Ishikawa (cell line): Measurements from ENCODE around the gene NPAS2.
A peak's percentile ranks its signal among the peaks of the same experiment; 100 is the strongest.

Experiments used
- CEBPB ChIP-seq: IDR thresholded peaks from 2 replicates; pipeline ENCODE4 v1.6.1; 2012
- CREB1 ChIP-seq: IDR thresholded peaks from 2 replicates; pipeline ENCODE4 v1.6.1; 2012; ENCODE audit warnings: low read depth
- EGR1 ChIP-seq: IDR thresholded peaks from 2 replicates; pipeline ENCODE4 v1.6.1; 2012
- EP300 ChIP-seq: IDR thresholded peaks from 2 replicates; pipeline ENCODE4 v1.6.1; 2012; ENCODE audit warnings: borderline replicate concordance
- FOXM1 ChIP-seq: IDR thresholded peaks from 2 replicates; pipeline ENCODE4 v1.6.1; 2012; ENCODE audit warnings: low read depth, borderline replicate concordance
- MAX ChIP-seq: IDR thresholded peaks from 2 replicates; pipeline ENCODE4 v1.6.1; 2012
- NFIC ChIP-seq: IDR thresholded peaks from 2 replicates; pipeline ENCODE4 v1.6.1; 2012
- RAD21 ChIP-seq: IDR thresholded peaks from 2 replicates; pipeline ENCODE4 v1.6.1; 2012; ENCODE audit warnings: low read depth
- REST ChIP-seq: IDR thresholded peaks from 2 replicates; pipeline ENCODE4 v1.6.1; 2012; ENCODE audit warnings: low read depth, mild to moderate bottlenecking
- TAF1 ChIP-seq: IDR thresholded peaks from 2 replicates; pipeline ENCODE4 v1.6.1; 2012; ENCODE audit warnings: low read depth, mild to moderate bottlenecking
- TCF12 ChIP-seq: IDR thresholded peaks from 2 replicates; pipeline ENCODE4 v1.6.1; 2012; ENCODE audit warnings: low read depth
- TEAD4 ChIP-seq: IDR thresholded peaks from 2 replicates; pipeline ENCODE4 v1.6.1; 2012
- USF1 ChIP-seq: IDR thresholded peaks from 2 replicates; pipeline ENCODE4 v1.6.1; 2012
- YY1 ChIP-seq: IDR thresholded peaks from 2 replicates; pipeline ENCODE4 v1.6.1; 2012; ENCODE audit warnings: low read depth
- ZBTB7A ChIP-seq: IDR thresholded peaks from 2 replicates; pipeline ENCODE4 v1.6.1; 2012; ENCODE audit warnings: low read depth

NPAS2 gene

GRCh38 chr2:100903534-100904258 lies 83.8 kb downstream of the NPAS2 start:
- TF ChIP-seq CEBPB (peak; percentile 54; the same call in 1 of the 2 replicates), TCF12 (no peak), MAX (no peak)

GRCh38 chr2:100905132-100905805 lies 85.3 kb downstream of the NPAS2 start:
- no peak for TF ChIP-seq MAX
- TF ChIP-seq YY1 = no peak
- TF ChIP-seq CEBPB = no peak
- TF ChIP-seq NFIC = no peak
- TF ChIP-seq CREB1 = no peak
- TF ChIP-seq FOXM1 = no peak
- TF ChIP-seq EGR1 = no peak
- no peak for TF ChIP-seq TAF1
- no peak for TF ChIP-seq RAD21
- no peak for TF ChIP-seq EP300
- TF ChIP-seq REST = no peak
- TF ChIP-seq TCF12 = no peak
- no peak for TF ChIP-seq TEAD4
- no peak for TF ChIP-seq ZBTB7A
- TF ChIP-seq USF1 = no peak

GRCh38 chr2:100906131-100906530 lies 86.2 kb downstream of the NPAS2 start:
- TF ChIP-seq RAD21 = no peak

- no peak for TF ChIP-seq ZBTB7A
- TF ChIP-seq TAF1 = no peak
- TF ChIP-seq RAD21 = no peak
- no peak for TF ChIP-seq YY1
- no peak for TF ChIP-seq TEAD4
- TF ChIP-seq CEBPB = no peak
- TF ChIP-seq MAX = no peak
- no peak for TF ChIP-seq USF1
- no peak for TF ChIP-seq EGR1
- TF ChIP-seq EP300 = no peak
- no peak for TF ChIP-seq FOXM1
Observed at GRCh38 chr2:100906679-100907078, 86.7 kb downstream of the NPAS2 start.

GRCh38 chr2:100907832-100908231 lies 87.9 kb downstream of the NPAS2 start:
- TF ChIP-seq ZBTB7A = no peak
- no peak for TF ChIP-seq CREB1
- TF ChIP-seq TAF1 = no peak
- TF ChIP-seq FOXM1 = no peak
- TF ChIP-seq YY1 = no peak
- no peak for TF ChIP-seq REST
- no peak for TF ChIP-seq RAD21
- TF ChIP-seq CEBPB = no peak

GRCh38 chr2:100909534-100910081 lies 89.7 kb downstream of the NPAS2 start:
- TF ChIP-seq USF1 = no peak
- no peak for TF ChIP-seq EP300
- no peak for TF ChIP-seq ZBTB7A
- no peak for TF ChIP-seq NFIC
- no peak for TF ChIP-seq RAD21
- no peak for TF ChIP-seq EGR1
- no peak for TF ChIP-seq REST
- TF ChIP-seq FOXM1 = no peak
- no peak for TF ChIP-seq CREB1
- no peak for TF ChIP-seq TEAD4
- TF ChIP-seq MAX = no peak
- TF ChIP-seq TCF12 = no peak
- TF ChIP-seq CEBPB = no peak
- no peak for TF ChIP-seq TAF1
- no peak for TF ChIP-seq YY1
